GM10266 (cell line): Measurements from ENCODE around the gene MAML1.

Experiments used
- DNase-seq: peaks from one replicate; pipeline ENCODE4 v3.0.0; 2012; ENCODE audit errors: extremely low spot score
- TF ChIP-seq, protein P1 (sequence below): IDR thresholded peaks from 2 replicates; pipeline ENCODE4 v1.5.1; 2012; ENCODE audit warnings: mild to moderate bottlenecking, low read depth; ENCODE audit not compliant: control insufficient read depth, insufficient read depth; ENCODE audit errors: missing control alignments

Gene MAML1

DNA sequence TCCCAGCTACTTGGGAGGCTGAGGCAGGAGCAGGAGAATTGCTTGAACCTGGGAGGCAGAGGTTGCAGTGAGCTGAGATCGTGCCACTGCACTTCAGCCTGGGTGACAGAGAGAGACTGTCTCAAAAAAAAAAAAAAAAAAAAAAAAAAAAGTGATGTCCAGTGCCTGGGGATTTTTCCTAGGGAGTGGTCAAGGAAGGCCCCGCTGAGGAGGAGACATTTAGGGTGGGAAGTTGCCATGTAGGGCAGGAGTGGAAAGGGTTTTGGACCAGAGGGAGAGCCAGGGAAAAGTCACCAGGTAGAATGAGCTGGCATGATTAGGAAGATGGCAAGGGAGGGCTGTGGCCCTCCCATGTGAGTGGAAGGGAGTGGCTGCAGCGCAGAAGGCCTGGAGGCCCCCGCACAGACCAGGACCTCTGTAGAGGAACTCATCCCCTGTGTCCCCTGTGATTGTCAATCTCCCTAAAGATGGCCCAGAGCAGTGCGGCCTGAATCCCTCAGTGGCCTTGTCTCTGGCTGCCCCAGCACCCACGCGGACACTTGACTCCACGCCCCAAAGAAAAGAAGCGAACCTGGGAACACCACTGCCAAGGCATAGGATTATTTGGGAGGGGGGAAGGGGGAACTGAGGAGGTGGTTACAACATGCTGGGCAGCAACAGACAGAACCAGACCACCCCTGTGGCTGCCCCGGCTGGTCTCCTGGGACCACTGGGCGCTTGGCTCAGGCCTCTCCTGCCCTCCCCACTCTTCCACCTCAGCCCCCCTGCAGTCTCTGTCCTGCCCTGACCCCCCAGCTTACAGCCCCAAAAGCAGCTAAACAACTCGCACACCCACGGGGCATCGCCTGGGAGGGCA is 85.5 kb downstream of the MAML1 start:
- TF ChIP-seq, protein P1, sequence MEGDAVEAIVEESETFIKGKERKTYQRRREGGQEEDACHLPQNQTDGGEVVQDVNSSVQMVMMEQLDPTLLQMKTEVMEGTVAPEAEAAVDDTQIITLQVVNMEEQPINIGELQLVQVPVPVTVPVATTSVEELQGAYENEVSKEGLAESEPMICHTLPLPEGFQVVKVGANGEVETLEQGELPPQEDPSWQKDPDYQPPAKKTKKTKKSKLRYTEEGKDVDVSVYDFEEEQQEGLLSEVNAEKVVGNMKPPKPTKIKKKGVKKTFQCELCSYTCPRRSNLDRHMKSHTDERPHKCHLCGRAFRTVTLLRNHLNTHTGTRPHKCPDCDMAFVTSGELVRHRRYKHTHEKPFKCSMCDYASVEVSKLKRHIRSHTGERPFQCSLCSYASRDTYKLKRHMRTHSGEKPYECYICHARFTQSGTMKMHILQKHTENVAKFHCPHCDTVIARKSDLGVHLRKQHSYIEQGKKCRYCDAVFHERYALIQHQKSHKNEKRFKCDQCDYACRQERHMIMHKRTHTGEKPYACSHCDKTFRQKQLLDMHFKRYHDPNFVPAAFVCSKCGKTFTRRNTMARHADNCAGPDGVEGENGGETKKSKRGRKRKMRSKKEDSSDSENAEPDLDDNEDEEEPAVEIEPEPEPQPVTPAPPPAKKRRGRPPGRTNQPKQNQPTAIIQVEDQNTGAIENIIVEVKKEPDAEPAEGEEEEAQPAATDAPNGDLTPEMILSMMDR, result no peak
- no peak for DNase-seq

DNA sequence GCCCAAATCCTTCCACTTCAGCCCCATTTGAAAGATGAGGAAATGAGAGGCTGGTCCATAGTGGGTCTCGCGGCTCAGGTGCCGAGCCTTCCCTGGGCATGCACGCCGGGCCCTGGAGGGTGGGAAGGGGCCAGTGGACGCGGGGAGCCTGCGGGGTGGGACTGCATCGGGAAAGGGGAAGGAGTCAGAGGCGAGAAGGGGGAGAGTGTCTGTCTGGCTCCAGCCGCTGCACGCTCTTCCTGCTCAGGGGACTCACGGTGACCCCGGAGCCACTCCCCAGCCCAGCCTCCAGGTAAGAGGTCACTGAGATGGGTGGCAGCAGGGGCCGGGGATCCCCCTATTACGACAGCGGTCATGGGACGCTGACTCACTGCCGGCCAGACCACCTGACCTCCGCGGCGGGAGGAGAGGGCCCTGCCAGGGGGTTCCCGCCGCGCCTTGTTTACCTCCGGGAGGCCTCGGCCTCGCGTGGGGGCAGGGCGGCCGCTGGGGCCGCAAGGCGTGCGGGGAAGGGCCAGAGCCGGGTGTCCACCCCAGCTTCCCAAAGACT is 86.2 kb downstream of the MAML1 start:
- peak; percentile 98 for DNase-seq
- TF ChIP-seq, protein P1, result no peak

DNA sequence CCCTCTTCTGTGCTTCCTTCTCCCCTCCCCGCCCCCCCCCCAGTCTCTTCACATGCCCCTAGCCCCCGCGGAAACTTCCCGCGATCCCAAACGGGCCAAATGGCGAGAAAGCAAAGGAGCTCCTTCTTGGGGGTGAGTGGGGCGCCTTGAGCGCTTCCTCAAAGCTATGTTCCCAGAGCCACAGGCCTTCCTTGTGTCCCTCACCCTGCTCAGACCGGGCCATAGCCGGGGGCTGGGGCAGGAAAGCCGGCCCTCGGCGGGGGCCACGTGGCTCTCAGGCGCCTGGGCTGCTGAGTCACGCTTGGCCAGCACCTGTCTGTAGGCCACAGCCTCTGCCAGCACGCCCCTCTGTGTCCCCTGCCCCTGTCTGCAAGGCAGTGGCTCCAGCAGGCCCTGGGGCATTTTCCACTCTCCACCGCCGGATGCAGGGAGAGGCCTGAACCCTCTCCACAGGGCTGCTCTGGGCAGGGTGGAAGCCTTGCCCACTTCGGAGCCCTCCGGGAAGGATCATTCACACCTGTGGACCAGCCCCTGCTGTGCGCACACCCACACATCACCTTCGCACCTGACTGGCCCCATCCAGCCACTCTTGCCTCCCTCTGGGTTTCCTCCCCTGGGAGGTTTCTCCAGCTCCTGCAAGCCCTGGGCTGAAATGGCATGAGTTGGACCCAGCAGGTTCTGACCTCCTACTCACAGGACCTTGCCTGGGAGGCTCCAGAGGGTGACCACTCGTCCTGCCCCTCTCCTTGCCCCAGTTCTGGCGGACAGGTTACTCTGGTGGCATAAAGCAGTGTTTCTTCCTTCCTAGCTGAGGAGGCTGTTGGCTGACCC is 86.9 kb downstream of the MAML1 start:
- DNase-seq, result peak; percentile 73
- TF ChIP-seq, protein P1, result no peak

DNA sequence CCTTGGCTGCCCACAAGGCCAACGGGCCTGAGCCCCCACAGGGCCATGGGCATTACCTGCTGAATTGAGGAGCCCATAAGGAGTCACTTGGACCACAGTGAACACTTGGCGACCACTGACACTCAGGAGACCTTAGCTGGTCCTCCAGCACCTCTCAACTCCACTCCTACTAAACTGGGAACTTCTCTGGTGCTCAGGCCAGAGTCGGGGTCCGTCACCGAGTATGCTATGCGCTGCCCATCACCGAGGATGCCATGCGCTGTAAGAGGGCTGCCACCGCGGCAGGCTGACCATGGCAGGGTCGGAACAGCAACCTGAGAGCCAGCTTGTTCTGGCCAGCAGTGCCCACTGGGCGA is 87.5 kb downstream of the MAML1 start:
- TF ChIP-seq, protein P1, result no peak
- DNase-seq, result no peak

DNA sequence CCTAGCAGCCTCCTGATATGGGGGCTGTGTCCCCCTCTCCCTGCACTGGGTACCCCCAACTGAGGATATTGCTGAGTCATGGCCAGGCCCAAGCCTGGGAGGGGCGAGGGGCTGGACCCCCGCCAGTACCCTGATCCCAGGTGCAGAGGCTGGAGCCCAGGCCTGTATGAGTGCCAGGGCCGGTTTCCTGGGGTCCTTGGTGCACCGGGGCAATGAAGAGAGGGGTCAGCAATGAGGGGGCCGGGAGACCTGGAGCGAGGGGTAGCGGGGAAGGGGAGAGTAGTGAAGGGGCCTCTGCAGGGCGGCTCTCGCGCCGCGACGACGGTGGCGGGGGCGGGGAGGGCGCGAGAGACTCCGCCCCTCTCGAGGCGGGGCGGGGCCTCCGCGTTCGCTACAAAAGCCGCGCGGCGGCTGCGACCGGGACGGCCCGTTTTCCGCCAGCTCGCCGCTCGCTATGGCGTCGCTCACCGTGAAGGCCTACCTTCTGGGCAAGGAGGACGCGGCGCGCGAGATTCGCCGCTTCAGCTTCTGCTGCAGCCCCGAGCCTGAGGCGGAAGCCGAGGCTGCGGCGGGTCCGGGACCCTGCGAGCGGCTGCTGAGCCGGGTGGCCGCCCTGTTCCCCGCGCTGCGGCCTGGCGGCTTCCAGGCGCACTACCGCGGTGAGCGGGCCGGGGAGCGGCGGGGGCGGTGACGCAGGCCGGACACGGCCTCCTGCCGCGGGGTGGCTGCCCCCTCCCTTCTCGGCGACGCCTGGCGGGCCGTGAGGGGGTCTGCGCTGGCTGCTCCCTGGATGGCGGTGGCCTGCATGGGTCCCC is 88.1 kb downstream of the MAML1 start, which contains the start of gene SQSTM1:
Gene SQSTM1 (plus strand): TSS at position 423 of the 815 bp plus-strand sequence. CDS start 32 bp downstream, at position 455.
- peak; percentile 94 for DNase-seq
- TF ChIP-seq, protein P1, result peak; percentile 0

DNA sequence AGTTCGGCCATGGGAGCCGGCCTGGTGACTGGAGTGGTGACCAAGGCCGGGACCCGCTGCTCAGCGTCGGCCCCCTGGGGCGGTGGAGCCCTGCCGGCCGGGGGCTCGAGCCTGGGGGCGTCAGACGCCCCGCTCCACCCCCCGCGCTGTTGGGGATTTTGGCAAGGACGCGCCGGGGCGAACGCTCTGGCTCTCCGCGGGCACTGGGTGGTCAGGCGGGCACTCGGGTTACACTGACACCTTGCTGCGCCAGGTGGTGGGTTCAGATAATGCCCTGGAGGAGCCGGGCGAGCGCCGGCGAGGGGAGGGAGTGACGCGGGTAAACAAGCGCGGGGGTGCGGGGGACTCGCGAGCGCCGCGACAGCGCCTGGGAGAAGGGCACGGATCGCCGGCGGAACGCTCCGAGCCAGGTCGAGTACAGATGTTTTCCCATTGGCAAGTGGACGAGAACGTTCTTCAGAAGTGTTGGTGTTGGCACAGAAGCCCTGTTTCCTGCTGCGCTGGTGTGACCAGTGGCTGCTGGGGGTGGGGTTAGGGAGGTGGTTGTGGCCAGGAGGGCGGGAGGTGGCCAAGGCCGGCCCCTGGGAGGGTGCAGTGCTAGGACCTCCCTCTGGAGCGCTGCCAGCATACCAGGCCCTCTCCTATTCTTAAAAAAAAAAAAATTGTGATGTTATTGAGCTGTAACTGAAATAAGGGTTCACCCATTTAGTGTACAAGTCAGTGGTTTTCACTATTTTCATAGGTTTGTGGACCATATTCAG is 88.9 kb downstream of the MAML1 start:
- DNase-seq, result peak; percentile 95

More for the DNA sequence above, 88.9 kb downstream of the MAML1 start:
- TF ChIP-seq, protein P1, result no peak
